NCI-H446 (cell line): Measurements from ENCODE around the gene FLNA.
"Not testable (repeated sequence)": the region's sequence is repeated elsewhere in the genome, so short reads cannot be mapped to it uniquely, and the experiment has no call there.

Experiments
- DNase-seq, 2 experiments: peaks; one replicate each; lab custom pipeline; 2025; lab: John Stamatoyannopoulos, UW

Gene FLNA

GRCh38 chrX:154360155-154360713, 14.2 kb downstream of the FLNA start:
- no peak for DNase-seq

DNA sequence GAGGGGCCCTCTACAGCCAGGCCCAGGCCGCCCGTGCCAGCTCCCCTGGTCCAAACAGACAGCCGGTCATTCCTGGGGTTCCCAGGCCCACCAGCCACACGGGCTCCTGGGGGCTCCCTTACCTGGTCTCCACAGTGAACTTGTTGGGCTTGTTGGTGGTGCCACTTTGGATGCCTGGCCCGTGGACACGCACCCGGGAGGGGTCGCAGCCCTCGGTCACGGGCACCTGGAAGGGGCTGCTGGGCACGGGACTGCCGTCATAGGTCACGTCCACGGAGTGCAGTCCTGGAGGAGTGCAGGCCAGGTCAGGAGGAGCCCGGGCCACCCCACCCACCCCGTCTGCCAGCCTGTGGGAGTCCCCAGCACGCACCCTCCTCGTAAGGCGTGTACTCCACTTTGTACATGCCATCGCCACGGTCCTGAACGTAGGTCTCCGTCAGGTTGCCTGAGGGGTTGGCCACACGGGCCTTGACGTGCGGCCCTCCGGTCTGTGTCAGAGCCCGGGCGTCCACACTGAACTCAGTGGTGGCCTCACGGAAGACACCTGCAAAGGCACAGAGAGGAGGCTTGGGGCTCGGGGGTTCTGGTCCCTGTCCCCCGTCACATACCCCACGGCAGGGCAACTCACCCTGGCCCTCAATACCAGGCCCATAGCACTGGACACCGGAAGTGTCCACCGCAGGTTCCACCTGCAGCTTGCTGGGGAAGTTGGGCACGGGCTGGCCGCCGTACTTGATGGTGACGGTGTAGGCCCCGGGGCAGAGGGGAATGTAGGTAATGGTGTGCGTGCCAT, 14.9 kb downstream of the FLNA start:
- DNase-seq: no peak

- no peak for DNase-seq
These were observed 15.6 kb downstream of the FLNA start for GRCh38 chrX:154358829-154359228.

GRCh38 chrX:154358011-154358410, 16.4 kb downstream of the FLNA start:
- DNase-seq: no peak

DNA sequence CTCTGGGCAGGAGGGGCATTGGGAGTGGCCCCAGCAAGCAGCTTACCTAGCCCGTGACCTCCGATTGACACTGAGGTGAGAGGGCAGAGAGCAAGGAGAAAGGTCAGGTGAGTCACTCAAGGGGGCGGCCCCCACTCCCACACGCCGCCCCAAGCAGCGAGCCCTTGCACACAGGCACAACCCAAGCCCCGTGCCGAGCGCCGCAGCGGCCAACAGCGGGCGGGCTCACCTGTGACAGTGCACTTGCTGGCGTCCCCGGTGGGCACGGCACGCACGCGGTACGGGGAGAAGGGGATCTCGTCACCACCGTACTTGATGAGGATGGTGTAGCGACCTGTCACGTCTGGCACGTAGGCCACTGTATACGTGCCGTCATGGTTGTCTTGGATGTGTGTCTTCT, 17.2 kb downstream of the FLNA start:
- DNase-seq: no peak

GRCh38 chrX:154356596-154356995, 17.8 kb downstream of the FLNA start:
- no peak for DNase-seq

- DNase-seq: no peak
These were observed 18.7 kb downstream of the FLNA start for GRCh38 chrX:154355776-154356140.

- DNase-seq: no peak
These were observed 19.2 kb downstream of the FLNA start for GRCh38 chrX:154355094-154355775.

DNA sequence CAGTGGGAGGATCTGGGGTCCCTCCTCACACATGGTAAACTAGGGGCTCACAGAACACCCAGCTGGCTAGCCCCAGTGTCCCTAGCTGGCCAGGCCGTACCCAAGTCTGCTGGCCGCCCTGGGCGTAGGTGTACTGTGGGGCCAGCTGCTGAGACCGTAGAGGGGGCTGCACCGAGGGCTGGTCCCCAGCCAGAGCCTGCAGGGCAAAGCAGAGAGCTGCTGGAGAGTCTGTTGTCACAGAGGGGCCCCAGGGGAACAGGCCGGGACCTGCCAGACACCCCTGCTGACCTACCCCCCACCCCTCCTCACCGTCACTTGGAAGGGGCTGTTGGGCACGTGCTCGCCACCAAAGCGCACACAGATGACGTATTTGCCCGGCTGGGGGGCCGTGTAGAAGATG, 19.9 kb downstream of the FLNA start:
- DNase-seq: no peak

DNA sequence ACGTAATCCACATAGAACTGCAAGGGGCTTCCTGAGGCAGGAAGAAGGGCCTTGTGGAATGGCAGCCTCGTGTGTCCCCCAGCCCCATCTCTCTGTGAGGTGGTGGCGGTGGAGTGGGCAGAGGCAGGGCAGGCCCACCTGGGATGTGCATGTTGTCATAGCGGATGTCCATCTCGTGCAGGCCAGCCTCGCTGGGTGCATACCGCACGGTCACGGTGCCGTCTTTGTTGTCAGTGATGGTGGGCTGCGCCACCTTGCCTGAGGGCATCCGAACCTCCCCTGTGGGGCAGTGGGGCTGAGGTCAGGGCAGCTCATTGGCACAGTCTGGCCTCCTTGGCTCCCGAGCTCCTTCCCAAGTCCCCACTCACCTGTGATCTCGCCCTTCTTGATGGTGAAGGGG, 20.4 kb downstream of the FLNA start:
- DNase-seq: no peak

DNA sequence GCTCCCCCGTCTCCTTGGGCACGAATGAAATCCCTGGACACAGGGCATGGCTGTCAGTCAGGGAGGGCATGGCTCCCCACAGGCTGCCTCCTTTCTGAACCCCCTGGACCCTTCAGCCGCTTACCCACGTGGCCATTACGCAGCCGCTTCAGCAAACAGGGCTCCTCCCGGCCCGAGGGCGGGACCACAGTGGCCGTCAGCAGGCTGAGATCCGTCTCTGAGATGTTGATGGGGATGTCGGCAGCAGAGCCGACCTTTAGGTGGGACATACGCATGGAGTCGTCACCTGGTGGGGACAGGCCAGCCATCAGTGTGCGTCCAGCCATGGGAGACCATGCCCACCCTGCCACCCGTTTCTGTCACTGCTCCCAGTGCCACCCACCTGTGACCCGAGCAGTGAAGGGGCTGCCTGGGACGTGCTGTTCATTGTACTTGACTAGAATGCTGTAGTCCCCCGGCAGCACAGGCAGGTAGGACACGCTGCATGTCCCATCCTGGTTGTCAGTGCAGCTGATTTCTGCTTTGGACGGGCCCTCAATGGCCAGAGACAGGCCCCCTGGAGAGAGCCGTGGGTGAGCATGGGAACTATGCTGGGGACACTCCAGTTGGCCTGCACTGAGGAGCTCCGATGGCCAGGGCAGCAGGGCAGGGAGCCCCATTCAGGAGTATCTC, 21.1 kb downstream of the FLNA start:
- no peak for DNase-seq

DNA sequence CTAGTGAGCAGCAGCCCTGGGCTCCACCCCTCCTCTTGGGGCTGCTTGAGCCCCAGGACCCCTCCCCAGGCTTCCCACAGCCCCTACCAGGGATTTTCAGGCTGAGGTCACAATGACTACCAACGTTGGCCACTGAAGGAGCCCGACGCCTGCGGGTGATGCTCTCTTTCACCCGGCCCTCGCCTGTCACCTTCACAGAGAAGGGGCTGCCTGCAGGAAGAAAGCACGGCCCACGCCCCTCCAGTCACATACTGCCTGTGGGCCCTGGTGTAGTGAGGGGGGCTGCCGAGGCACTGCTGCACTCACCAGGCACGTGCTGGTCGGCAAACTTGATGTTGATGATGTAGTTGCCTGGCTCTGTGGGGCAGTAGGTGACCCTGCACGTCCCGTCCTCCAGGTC, 22.0 kb downstream of the FLNA start:
- DNase-seq: no peak

DNA sequence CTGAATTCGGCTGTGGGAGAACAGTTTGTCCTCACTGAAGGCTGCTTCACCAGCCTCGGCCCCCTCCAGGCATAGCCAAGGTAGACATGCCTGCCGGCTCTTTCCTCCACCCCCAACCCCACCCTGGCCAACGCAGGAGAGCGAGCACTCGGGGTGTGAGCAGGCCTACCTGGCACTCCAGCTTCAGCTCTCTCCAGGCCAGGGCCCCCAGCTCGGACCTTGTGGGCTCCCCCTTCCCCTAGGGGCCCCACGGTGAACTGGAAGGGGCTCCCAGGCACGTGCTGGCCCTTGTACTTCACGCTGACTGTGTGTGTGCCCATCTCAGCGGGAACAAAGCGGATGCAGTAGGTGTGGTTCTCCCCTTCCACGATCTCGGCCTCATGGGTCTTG, 22.4 kb downstream of the FLNA start:
- DNase-seq: no peak

GRCh38 chrX:154351183-154352011, 23.0 kb downstream of the FLNA start:
- DNase-seq: no peak

DNA sequence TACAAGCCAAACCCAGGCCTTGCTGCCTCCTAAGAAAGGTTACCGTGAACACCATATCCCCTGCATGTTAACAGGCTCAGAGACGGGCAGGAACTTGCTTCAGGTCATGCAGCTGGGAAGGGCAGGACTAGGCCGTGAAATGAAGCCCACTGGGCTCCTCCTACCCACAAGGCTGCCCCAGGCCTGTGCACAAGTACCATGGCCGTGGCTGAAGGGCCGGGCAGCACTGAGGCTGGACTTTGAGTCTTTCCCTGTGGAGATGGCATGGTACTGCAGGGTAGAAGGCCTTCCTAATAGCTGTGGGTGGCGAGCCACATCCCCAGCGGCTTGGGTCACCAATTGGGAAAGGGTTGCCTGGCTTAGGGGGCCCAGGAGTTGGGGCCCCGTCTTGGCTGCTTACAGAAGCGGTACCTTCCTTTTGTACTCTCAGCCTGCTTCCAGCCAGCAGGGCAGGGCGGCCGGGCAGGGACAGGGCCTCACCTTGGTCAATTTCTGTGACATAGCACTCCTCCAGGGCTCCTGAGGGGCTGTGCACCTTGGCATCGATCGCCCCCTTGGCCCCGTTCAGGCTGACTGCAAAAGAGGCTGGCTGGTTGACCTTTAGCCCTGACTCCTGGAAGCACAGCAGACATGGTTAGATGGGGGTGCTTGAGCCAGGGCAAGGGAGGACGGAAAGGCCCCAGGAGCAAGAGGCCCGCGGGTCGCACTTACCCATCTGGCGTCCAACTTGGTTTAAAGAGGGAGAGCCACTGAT, 23.8 kb downstream of the FLNA start:
- no peak for DNase-seq

DNA sequence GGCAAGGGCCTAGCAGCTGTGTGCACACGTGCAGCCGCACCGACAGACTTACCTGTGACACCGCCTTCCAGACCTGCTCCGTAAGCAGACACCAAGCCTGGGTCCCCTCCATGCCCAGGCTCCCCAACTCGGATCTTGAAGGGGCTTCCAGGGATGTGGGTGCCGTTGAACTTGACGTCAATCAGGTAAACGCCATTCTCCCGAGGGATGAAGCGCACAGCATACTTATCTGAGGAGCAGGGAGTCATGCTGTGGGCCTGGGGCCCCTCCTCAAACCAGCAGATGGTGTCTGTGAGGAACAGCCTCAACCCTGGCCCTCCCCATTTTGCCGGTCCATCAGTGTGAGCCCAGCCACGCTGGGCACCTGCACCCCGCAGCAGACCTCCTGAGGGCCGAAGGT, 24.5 kb downstream of the FLNA start:
- DNase-seq: no peak

- no peak for DNase-seq
These were observed 25.0 kb downstream of the FLNA start for GRCh38 chrX:154349359-154349935.

DNA sequence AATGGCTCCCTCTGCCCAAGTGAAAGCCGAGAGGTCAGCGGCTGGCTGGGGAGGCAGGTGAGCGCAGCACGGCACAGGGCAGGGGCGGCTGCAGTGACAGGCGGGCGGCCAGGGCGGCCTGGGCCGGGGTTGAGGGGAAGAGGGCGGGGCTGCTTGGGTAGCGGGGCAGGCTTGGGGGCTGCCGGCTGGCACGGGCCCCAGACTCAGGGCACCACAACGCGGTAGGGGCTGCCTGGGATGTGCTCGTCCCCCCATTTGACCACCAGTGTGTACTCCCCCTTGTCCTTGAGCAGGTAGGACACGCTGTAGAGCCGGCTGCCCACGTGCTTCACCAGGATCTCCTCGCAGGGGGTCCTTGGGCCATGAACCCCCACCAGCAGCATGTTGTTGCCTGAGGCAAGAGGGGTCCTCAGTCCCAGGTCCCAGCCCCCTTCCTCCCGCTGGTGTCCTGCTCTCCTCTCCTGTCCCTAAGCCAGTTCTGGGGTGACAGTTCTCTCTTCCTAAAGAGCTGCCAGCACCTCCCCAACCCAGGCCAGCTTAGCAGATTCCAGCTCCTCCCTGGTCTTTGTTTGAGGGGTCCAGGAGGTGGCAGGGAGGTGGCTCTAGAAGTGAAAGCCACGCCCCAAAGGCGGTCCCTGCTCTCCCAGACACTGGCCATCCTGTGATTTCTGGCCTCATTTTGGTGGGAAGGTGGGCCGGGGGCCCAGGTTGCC, 25.6 kb downstream of the FLNA start:
- DNase-seq: no peak

GRCh38 chrX:154348114-154348531, 26.3 kb downstream of the FLNA start:
- no peak for DNase-seq

- DNase-seq: not testable (repeated sequence)
These were observed 30.8 kb downstream of the FLNA start for GRCh38 chrX:154343620-154344019.
